ENCODE measurements around the gene PTGIR. TPM values are rescaled to one million over a fixed set of nuclear protein-coding genes. Genes with fewer than 3 reads are reported as not detected.
A peak's percentile ranks its signal among the peaks of the same experiment; 100 is the strongest.

The PTGIR gene
- polyA plus RNA-seq, 1 experiment = 27.8 TPM

DNA sequence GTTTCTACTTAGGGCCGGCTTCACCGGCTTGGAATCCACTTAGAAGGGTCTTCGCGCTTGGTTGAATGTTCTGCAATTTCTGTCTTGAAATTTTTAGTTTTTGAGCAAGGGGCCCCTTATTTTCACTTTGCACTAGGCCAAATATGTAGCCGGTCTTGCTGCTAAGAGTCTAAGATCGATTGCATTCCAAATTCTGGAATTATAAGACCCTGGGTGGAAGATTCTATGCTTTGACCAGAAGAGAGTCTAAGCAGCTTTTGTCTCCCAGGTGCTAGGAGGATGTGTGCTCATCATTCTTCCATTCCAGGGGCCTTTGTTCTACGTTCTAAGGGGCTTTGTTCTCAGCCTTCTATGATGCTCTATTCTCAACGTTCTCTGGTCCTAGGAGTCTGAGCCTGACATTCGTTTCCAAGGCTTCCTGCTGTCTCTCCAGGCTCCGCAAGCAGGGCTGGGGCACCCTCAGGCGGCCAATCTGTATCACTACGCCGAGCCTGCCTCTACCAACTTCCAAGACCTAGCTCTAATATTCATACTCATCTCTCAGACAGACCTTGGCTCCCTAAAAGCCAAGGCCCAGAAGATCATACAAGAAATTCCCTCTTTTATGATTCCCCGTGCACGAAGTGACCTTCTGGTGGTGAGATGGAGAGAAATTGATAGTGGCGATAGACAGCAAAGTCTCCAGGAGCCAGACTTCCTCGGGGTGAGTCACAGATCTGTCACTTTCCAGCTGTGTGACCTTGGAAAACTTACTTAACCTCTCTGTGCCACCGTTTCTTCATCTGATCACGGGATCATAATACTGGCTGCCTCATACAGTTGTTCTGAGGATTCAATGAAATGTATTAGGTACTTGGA lies 37.1 kb upstream of the PTGIR start:
- POLR2A ChIA-PET = interaction anchor here (0.5 to 2.0 kb wide), 8 partner anchors 9 to 687 kb away, joined by 3 to 11 read pairs (median 6); partner anchors contain the start of genes DHX34 and PTGIR
- peak; percentile 39 for DNase-seq (ENCODE audit: low read depth)
- CTCF ChIA-PET = interaction anchor here (0.7 to 11.4 kb wide), 25 partner anchors 9 to 266 kb away, joined by 3 to 347 read pairs (median 4); partner anchors contain the start of genes CALM3, GNG8 and PTGIR
- Histone ChIP-seq H3K27me3 (ENCODE audit: control insufficient read depth, insufficient read depth, low read length) (no peaks in the 10 kb centered on the region), H3K4me3 (ENCODE audit: low read depth, low read length) (peak overlapping the region; percentile 24), H3K36me3 (ENCODE audit: control insufficient read depth, insufficient read depth, low read length) (no peaks in the 10 kb centered on the region)
- TF ChIP-seq, protein P1, sequence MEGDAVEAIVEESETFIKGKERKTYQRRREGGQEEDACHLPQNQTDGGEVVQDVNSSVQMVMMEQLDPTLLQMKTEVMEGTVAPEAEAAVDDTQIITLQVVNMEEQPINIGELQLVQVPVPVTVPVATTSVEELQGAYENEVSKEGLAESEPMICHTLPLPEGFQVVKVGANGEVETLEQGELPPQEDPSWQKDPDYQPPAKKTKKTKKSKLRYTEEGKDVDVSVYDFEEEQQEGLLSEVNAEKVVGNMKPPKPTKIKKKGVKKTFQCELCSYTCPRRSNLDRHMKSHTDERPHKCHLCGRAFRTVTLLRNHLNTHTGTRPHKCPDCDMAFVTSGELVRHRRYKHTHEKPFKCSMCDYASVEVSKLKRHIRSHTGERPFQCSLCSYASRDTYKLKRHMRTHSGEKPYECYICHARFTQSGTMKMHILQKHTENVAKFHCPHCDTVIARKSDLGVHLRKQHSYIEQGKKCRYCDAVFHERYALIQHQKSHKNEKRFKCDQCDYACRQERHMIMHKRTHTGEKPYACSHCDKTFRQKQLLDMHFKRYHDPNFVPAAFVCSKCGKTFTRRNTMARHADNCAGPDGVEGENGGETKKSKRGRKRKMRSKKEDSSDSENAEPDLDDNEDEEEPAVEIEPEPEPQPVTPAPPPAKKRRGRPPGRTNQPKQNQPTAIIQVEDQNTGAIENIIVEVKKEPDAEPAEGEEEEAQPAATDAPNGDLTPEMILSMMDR (IDR thresholded peaks at IDR 0.05; ENCODE audit: insufficient read depth, low read depth, low read length) = peak; percentile 95

- ChIA-PET POLR2A (interaction anchor here (0.6 to 2.0 kb wide), 8 partner anchors 30 to 688 kb away, joined by 3 to 17 read pairs (median 8); partner anchors contain the start of genes DHX34 and PTGIR), CTCF (interaction anchor here (0.7 to 11.4 kb wide), 17 partner anchors 10 to 265 kb away, joined by 3 to 347 read pairs (median 7); partner anchors contain the start of genes CALM3, GNG8 and PTGIR)
- DNase-seq (ENCODE audit: low read depth) = peak; percentile 99
- TF ChIP-seq, protein P1 (IDR thresholded peaks at IDR 0.05; ENCODE audit: insufficient read depth, low read depth, low read length) = no peak
- Histone ChIP-seq H3K27me3 (ENCODE audit: control insufficient read depth, insufficient read depth, low read length) (no peaks in the 10 kb centered on the region), H3K4me3 (ENCODE audit: low read depth, low read length) (peak within 1 kb of the TSS; percentile 75), H3K36me3 (ENCODE audit: control insufficient read depth, insufficient read depth, low read length) (no peaks in the 10 kb centered on the region)
Observed at GRCh38 chr19:46661020-46661731, 36.3 kb upstream of the PTGIR start, which contains the start of gene DACT3. Gene DACT3 (minus strand): TSS chr19:46661182. CDS start chr19:46661064, 118 bp downstream.

DNA sequence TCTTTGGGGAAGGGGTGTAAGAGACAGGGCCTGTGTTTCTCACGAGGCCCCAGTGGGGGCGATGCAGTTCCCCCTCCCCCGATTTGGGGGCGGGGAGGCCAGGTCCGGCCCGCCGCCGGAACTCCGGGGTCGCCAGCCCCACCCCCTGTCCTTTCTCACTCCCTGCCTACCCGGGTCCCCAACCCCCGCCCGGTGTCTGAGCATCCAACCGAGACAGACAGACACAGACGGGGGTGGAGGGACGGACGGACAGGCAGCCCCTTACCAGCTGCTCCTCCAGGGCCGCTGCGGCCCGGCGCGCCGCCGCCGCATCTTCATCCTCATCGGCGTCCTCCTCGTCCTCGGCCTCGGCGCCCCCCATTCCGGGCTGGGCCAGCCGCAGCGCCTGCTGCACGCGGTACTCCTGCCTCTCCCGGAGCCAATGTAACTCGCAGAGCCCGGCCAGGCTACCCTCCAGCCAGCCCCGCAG lies 35.7 kb upstream of the PTGIR start:
- CTCF ChIA-PET = interaction anchor here (1.1 to 11.4 kb wide), 12 partner anchors 13 to 265 kb away, joined by 3 to 347 read pairs (median 12); partner anchors contain the start of genes CALM3, GNG8 and PTGIR
- no peaks in the 10 kb centered on the region for H3K27me3 ChIP-seq (ENCODE audit: control insufficient read depth, insufficient read depth, low read length)
- no peak for DNase-seq (ENCODE audit: low read depth)

DNA sequence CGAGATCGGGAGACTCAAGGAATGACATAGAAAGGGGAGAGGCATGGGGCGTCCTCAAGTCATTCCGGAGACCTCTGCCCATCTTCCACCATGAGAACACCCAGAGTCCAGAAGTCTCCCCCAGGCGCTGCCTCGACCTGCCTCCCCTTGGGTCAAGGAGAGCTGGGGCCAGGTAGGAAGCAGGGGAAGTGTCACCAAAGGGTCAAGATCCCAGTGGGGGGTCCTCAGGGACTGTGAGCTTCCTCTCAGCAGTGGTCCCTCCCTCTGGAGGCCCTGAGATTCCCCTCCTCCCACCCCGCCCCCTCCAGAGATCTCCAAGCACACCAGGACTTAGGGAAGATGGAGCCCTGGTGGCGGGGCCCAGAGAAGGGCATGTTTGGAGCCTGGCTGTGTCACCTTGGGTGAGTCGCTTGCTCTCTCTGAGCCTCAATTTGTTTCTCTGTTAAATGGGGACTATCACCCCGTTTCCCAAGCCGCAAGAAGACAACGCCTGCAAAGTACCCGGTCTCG lies 35.2 kb upstream of the PTGIR start:
- TF ChIP-seq, protein P1 (IDR thresholded peaks at IDR 0.05; ENCODE audit: insufficient read depth, low read depth, low read length) = no peak
- CTCF ChIA-PET = interaction anchor here (1.7 to 11.4 kb wide), 3 partner anchors 10 to 49 kb away, joined by 4 to 347 read pairs (median 5); partner anchors contain the start of gene CALM3
- POLR2A ChIA-PET = no interaction called here
- Histone ChIP-seq H3K27me3 (ENCODE audit: control insufficient read depth, insufficient read depth, low read length) (no peaks in the 10 kb centered on the region), H3K4me3 (ENCODE audit: low read depth, low read length) (peak overlapping the region; percentile 75), H3K36me3 (ENCODE audit: control insufficient read depth, insufficient read depth, low read length) (no peaks in the 10 kb centered on the region)
- DNase-seq (ENCODE audit: low read depth) = no peak

More for the DNA sequence above, 35.7 kb upstream of the PTGIR start:
- peak overlapping the region; percentile 75 for H3K4me3 ChIP-seq (ENCODE audit: low read depth, low read length)
- TF ChIP-seq, protein P1 (IDR thresholded peaks at IDR 0.05; ENCODE audit: insufficient read depth, low read depth, low read length) = no peak
- no peaks in the 10 kb centered on the region for H3K36me3 ChIP-seq (ENCODE audit: control insufficient read depth, insufficient read depth, low read length)
- POLR2A ChIA-PET = interaction anchor here (0.6 to 2.0 kb wide), 5 partner anchors 29 to 169 kb away, joined by 3 to 17 read pairs (median 5); partner anchors contain the start of gene PTGIR

All from BJ (cell line).